Muscle of leg (tissue), 11 donors: ENCODE data around the gene PLXNA4. TPM values are rescaled to one million over a fixed set of nuclear protein-coding genes. Genes with fewer than 3 reads are reported as not detected.

Source experiments
- DNase-seq: peaks from one replicate; pipeline ENCODE4 v3.0.0; 2013
- H3K27ac ChIP-seq: one replicate; pipeline ENCODE4 v1.5.1; 2013; ENCODE audit warnings: mild to moderate bottlenecking, low read length, control low read depth
- H3K27me3 ChIP-seq: one replicate; pipeline ENCODE4 v1.6.1; 2013; ENCODE audit warnings: low read length; ENCODE audit not compliant: control insufficient read depth, insufficient read depth
- H3K36me3 ChIP-seq: one replicate; pipeline ENCODE4 v1.6.1; 2013; ENCODE audit warnings: low read length; ENCODE audit not compliant: control insufficient read depth, insufficient read depth
- H3K4me1 ChIP-seq: one replicate; pipeline ENCODE4 v1.6.1; 2013; ENCODE audit warnings: low read length; ENCODE audit not compliant: control insufficient read depth, insufficient read depth
- H3K4me3 ChIP-seq: one replicate; pipeline ENCODE4 v1.5.1; 2013; ENCODE audit warnings: low read length, control low read depth
- H3K9me3 ChIP-seq: replicated peaks from 2 replicates; pipeline ENCODE4 v1.6.1; 2013; ENCODE audit warnings: low read depth, low read length; ENCODE audit not compliant: control insufficient read depth
- WGBS: methylation state at CpG from one replicate; pipeline ENCODE4 v1.1.5; 2013; ENCODE audit warnings: missing lambda C conversion rate; ENCODE audit not compliant: insufficient coverage; 5-methylcytosine and 5-hydroxymethylcytosine counted together
- polyA plus RNA-seq, 8 donors: library from polyadenylated mRNA; unstranded; fragments of 120-200 nt; gene quantifications; one replicate each; pipeline versions ENCODE4 v1.2.1 to v1.2.3, GENCODE V29; 2013; ENCODE audit warnings: inconsistent platforms in 1 of 8, low replicate concordance in 1 of 8; ENCODE audit not compliant: insufficient read length in 8 of 8, insufficient read depth in 1 of 8
- total RNA-seq: library from RNA; stranded (reverse); fragments of 120-200 nt; gene quantifications from one replicate; pipeline ENCODE4 v1.2.4, GENCODE V29; 2013

The PLXNA4 gene
- total and polyA plus RNA-seq, 9 donors, result 1.3 to 3.3 (median 2.1) TPM

DNA sequence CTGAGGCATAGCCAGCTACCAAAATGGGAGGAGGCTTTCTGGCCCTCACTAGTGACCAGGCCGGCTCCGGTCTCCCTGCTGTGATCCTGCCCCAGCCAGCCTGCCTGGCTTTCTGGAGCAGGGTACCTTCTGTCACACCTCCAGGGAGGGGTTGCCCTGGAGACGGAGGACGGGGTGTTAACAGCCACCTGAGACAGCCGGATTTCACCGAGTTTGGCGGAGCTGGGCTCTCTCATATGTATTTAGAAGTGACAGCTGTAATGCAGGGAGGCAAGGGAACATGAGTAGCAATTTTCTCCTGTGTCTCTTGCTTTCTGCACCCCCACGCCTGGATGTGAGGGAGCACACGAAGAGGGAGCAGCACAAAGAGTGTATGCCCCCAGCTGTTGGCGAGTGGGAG, 473.3 kb downstream of the PLXNA4 start:
- H3K27ac ChIP-seq, result peak overlapping the region; percentile 15
- peaks cover 8% of the 10 kb centered on the region for H3K4me1 ChIP-seq
- H3K27me3 ChIP-seq, result no peaks in the 10 kb centered on the region
- no peaks in the 10 kb centered on the region for H3K9me3 ChIP-seq
- H3K4me3 ChIP-seq, result no peak overlapping the region
- DNase-seq, result no peak
- WGBS, result 43% methylated on average over 8 of the region's 10 CpGs
- no peaks in the 10 kb centered on the region for H3K36me3 ChIP-seq

DNA sequence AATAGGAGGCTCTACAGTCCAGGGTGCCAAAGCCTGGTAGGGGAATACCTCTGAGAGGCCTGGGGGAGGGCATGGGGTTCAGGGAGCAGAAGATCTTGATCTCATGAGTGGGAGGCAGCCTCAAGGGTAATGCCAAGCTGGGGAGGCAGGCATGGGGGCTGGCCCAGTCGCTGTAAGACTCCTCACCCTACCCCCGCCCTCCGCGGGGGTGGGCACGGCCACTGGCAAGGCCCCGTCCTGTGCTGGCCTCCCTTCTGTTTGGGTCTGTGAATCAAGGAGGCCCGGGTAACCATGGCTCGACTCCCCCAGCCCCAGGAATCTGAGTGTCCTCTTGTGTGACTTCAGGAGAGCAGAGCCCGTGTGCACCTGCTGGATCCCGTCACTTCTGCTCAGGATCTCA, 473.9 kb downstream of the PLXNA4 start:
- no peaks in the 10 kb centered on the region for H3K36me3 ChIP-seq

DNA sequence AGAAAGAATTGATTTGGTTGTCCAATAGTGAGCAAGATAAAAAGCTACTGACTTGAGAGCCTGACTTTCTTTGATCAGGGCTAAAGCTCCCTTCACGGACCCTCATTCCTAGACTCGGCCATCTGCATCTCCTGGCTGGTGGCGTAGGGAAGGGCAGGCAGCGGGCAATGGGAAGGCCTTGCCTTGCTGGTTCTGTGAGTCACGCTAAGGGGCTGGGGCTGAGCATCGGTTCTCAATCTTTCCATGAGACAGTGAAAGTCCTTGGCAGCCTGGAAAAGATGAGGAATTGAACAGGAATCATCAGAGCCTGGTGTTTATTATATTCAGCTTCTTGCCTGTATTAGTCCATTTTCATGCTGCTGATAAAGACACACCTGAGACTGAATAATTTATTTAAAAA, 475.3 kb downstream of the PLXNA4 start:
- H3K4me1 ChIP-seq, result peaks cover 8% of the 10 kb centered on the region
- H3K27ac ChIP-seq, result no peak overlapping the region
- H3K9me3 ChIP-seq, result no peaks in the 10 kb centered on the region
- no peaks in the 10 kb centered on the region for H3K36me3 ChIP-seq
- no peak overlapping the region for H3K4me3 ChIP-seq
- 90% methylated on average over 6 of the region's 6 CpGs for WGBS
- no peak for DNase-seq
- H3K27me3 ChIP-seq, result peaks cover 4% of the 10 kb centered on the region

More for the DNA sequence above, 473.9 kb downstream of the PLXNA4 start:
- Histone ChIP-seq H3K27me3 (peaks cover 4% of the 10 kb centered on the region), H3K27ac (peak overlapping the region; percentile 55), H3K4me1 (peaks cover 8% of the 10 kb centered on the region), H3K9me3 (no peaks in the 10 kb centered on the region), H3K4me3 (no peak overlapping the region)
- DNase-seq, result peak; percentile 25
- 94% methylated on average over 9 of the region's 10 CpGs for WGBS

DNA sequence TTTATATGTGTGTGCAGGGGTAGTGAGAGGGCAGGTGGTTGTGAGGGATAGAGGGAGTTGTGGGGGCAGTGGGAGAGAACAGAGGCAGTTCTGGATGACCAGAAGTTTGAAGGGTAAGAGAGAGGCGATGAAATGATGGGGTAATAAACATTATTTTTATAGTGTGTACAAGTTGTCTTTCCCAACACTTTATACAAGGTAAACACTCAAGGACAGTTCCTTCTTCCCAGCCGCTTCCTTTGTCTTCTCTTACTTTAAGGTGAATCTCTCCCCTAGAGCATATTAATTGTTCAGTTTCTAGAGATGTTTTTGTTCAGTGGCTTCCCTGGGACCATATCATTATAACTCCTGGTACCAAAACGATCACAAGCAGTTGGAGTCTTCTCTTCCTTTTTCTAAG, 475.8 kb downstream of the PLXNA4 start:
- no peak for DNase-seq
- Histone ChIP-seq H3K9me3 (no peaks in the 10 kb centered on the region), H3K4me1 (peaks cover 8% of the 10 kb centered on the region), H3K4me3 (no peak overlapping the region), H3K36me3 (no peaks in the 10 kb centered on the region), H3K27ac (no peak overlapping the region), H3K27me3 (peaks cover 4% of the 10 kb centered on the region)
- WGBS, result no CpG with 5 or more reads among the region's 3 CpGs

DNA sequence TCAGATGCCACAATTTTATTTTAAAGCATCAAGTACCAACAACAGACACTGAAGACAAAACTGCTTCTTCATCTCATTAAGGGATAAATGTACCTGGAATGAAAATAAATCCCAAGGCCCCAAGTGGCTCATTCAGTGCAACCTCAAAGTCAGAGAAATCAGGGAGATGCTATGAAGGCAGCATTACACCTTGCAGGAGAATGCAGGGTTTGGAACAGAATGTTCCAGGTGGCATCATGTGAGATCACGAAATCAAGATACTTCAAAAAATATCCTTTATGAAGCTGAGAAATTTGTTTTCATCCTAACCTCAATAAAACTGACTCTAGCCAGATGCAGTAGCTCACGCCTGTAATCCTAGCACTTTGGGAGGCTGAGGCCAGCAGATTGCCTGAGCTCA, 477.1 kb downstream of the PLXNA4 start:
- WGBS, result 85% methylated on average over 1 of the region's 2 CpGs
- no peak overlapping the region for H3K4me3 ChIP-seq
- H3K4me1 ChIP-seq, result peaks cover 8% of the 10 kb centered on the region
- peaks cover 6% of the 10 kb centered on the region for H3K27me3 ChIP-seq
- no peak for DNase-seq
- H3K27ac ChIP-seq, result no peak overlapping the region
- no peaks in the 10 kb centered on the region for H3K9me3 ChIP-seq
- H3K36me3 ChIP-seq, result no peaks in the 10 kb centered on the region

DNA sequence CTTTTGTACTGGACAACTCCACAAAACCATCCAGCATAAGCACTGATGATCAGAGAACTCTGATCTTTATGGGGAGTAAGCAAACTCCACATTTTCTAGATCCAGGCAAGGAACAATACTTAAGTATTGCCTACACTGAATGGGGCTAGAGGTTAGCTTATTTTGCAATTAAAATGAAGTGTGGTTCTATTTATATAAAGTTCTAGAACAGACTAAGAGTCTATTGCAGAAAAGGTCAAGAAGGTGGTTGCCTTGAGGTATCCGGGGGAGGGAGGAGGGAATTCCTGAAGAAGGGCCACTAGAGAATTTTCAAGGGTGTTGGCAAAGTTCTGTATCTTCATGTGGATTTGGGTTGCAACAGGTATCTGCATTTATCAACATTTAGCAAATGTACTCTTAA, 477.9 kb downstream of the PLXNA4 start:
- DNase-seq, result no peak
- Histone ChIP-seq H3K4me3 (no peak overlapping the region), H3K4me1 (peaks cover 8% of the 10 kb centered on the region), H3K36me3 (no peaks in the 10 kb centered on the region), H3K27ac (no peak overlapping the region), H3K27me3 (peaks cover 6% of the 10 kb centered on the region), H3K9me3 (no peaks in the 10 kb centered on the region)
- 100% methylated on average over 1 of the region's 1 CpG for WGBS

DNA sequence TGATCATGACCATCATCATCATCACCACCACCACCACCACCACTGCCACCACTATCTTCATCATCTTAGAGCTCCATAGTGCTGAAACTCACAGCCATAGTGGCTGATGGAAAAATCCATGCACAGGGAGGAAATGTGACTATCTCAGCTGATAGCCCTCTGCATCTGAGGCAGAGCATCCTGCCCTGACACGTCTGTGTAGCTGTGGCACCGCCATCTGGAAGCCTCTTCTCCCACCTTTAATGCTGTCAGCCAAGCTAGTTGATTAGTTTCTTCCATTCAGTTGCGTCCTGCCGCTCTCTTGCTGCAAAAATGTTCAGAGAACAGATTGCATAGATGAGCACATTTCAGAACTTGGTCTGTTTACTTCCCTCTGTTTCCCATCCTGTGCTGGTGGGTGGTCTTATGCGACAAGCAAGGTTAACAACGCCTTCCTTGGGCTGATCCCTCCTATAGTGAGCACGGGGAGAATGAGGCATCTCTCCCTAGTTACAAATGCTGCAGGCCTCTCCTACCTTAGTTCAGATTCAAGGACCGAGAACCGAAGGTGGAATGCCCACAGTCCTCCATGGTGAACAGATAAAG, 478.6 kb downstream of the PLXNA4 start:
- Histone ChIP-seq H3K36me3 (no peaks in the 10 kb centered on the region), H3K27me3 (peaks cover 6% of the 10 kb centered on the region), H3K27ac (no peak overlapping the region), H3K4me1 (peaks cover 5% of the 10 kb centered on the region), H3K9me3 (no peaks in the 10 kb centered on the region), H3K4me3 (no peak overlapping the region)
- no peak for DNase-seq
- 67% methylated on average over 6 of the region's 9 CpGs for WGBS

DNA sequence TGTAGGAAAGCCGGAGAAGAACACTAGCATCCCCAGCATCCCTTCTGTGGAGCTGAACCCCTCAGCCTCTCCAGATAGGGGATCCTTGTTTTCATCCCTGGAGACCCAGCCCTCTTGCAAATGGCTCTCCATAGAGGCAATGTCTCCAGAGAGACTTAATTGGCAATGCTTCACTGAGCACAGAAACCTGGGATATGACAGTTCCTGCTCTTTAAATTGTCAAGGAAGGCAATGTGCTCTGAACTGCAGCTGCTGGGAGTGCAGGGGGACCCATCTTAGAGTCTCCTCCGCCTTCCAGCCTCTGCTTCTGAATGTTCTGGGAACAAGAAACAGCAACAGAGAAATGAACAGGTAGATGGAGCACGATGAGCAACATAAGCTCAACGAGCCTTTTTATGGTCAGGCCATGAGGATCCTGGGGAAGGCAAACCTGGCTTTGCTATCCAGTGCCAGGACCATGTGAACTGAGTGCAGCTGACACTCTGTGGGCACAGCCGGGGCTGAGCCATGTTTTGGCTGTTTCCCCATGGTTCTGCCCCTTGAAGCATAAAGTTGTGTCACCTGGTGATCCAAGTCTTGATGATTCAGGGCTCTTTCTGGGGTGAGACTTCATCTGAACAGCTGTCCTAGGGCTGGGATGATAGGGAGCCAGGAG, 481.0 kb downstream of the PLXNA4 start:
- no peak for DNase-seq
- 61% methylated on average over 4 of the region's 5 CpGs for WGBS
- Histone ChIP-seq H3K27ac (no peak overlapping the region), H3K9me3 (no peaks in the 10 kb centered on the region), H3K36me3 (no peaks in the 10 kb centered on the region), H3K27me3 (peaks cover 6% of the 10 kb centered on the region), H3K4me1 (no peaks in the 10 kb centered on the region), H3K4me3 (no peak overlapping the region)

DNA sequence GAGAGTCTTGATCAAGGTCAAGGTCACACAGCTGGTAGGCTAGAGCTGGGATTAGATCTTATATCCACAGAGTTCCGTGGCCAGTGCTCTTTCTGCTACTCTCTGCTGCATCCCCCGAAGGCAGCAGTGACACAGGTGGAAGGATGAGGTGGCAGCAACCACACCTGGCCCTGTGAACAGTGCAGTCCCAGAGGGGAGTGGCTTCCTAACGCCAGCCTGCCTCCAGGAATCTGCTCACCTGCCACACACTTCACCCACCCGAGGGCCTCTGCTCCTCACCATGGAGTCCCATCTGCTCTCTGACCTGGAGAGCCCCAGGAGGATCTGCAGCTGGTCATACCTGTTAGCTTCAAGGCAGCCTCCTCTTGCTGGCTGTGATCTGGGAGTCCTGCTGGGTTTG, 484.2 kb downstream of the PLXNA4 start:
- DNase-seq, result no peak
- H3K27me3 ChIP-seq, result peaks cover 2% of the 10 kb centered on the region
- H3K36me3 ChIP-seq, result no peaks in the 10 kb centered on the region
- H3K27ac ChIP-seq, result no peak overlapping the region
- WGBS, result 20% methylated on average over 4 of the region's 4 CpGs
- no peaks in the 10 kb centered on the region for H3K4me1 ChIP-seq
- H3K4me3 ChIP-seq, result no peak overlapping the region
- H3K9me3 ChIP-seq, result no peaks in the 10 kb centered on the region

DNA sequence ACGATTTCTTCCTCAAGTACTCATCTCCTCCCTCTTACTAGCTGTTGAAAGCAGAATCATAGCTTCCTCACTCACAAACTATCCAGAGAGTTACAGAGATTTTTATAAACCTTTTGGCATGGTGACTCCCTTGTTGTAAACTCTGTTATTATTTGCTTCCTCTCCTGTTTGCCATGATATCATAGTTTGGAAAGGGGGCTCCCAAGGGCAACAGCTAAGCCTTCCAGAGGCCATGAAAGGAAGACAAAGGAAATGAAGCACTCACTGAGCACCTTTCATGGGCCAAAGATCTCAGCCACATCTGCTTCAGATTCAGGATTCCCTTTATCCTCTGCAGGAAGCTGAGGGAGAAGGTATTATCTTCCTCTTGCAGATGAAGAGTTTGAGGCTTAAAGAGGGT, 484.6 kb downstream of the PLXNA4 start:
- no peak overlapping the region for H3K4me3 ChIP-seq
- no peaks in the 10 kb centered on the region for H3K36me3 ChIP-seq
- H3K27me3 ChIP-seq, result peaks cover 2% of the 10 kb centered on the region
- no peaks in the 10 kb centered on the region for H3K9me3 ChIP-seq
- 50% methylated on average over 1 of the region's 1 CpG for WGBS
- no peaks in the 10 kb centered on the region for H3K4me1 ChIP-seq
- no peak overlapping the region for H3K27ac ChIP-seq
- DNase-seq, result peak; percentile 59
